Loucy (cell line): ENCODE results near the gene SYNE1.

ENCODE experiments used
- H2AFZ ChIP-seq: fragments of 200-600 bp; sonication (generic); 2 replicates; pipeline ENCODE4 v1.6.0; 2016; ENCODE audit warnings: antibody characterized with exemption, mild to moderate bottlenecking, low read length, moderate library complexity
- H3F3A ChIP-seq: fragments of 200-600 bp; 2 replicates; pipeline ENCODE4 v1.6.0; 2016; ENCODE audit warnings: antibody characterized with exemption, low read depth, mild to moderate bottlenecking
- H3K27me3 ChIP-seq: fragments of 200-600 bp; sonication (generic); 2 replicates; pipeline ENCODE4 v1.6.1; 2014; ENCODE audit warnings: low read length, mild to moderate bottlenecking; ENCODE audit not compliant: insufficient read depth, poor library complexity, severe bottlenecking
- H3K36me3 ChIP-seq: fragments of 200-600 bp; sonication (generic); 2 replicates; pipeline ENCODE4 v1.6.1; 2016; ENCODE audit warnings: low read length; ENCODE audit not compliant: insufficient read depth
- H3K4me1 ChIP-seq: fragments of 200-600 bp; sonication (generic); 2 replicates; pipeline ENCODE4 v1.5.1; 2014; ENCODE audit warnings: low read length, mild to moderate bottlenecking; ENCODE audit not compliant: insufficient read depth, poor library complexity, severe bottlenecking
- H3K4me2 ChIP-seq: fragments of 200-600 bp; sonication (generic); 2 replicates; pipeline ENCODE4 v1.6.0; 2014; ENCODE audit warnings: antibody characterized with exemption, low read length, low read depth, mild to moderate bottlenecking; ENCODE audit not compliant: poor library complexity, severe bottlenecking
- H3K4me3 ChIP-seq: fragments of 200-600 bp; sonication (generic); 2 replicates; pipeline ENCODE4 v1.5.1; 2014; ENCODE audit warnings: low read length, mild to moderate bottlenecking, mixed read lengths; ENCODE audit not compliant: poor library complexity, severe bottlenecking
- H3K79me2 ChIP-seq: fragments of 200-600 bp; sonication (generic); 2 replicates; pipeline ENCODE4 v1.6.1; 2014; ENCODE audit warnings: low read length; ENCODE audit not compliant: insufficient read depth
- H3K9ac ChIP-seq: fragments of 200-600 bp; sonication (generic); 2 replicates; pipeline ENCODE4 v1.6.0; 2014; ENCODE audit warnings: mild to moderate bottlenecking, low read depth, low read length, moderate library complexity; ENCODE audit not compliant: poor library complexity, severe bottlenecking
- H3K9me2 ChIP-seq: fragments of 200-600 bp; sonication (generic); replicated peaks from 2 replicates; pipeline ENCODE4 v1.6.1; 2016; ENCODE audit warnings: low read depth, low read length, mixed read lengths
- H3K9me3 ChIP-seq: fragments of 200-600 bp; sonication (generic); 2 replicates; pipeline ENCODE4 v1.6.1; 2014; ENCODE audit warnings: mild to moderate bottlenecking, antibody characterized with exemption, low read length, low read depth; ENCODE audit not compliant: insufficient read depth
- H4K20me1 ChIP-seq: fragments of 200-600 bp; sonication (generic); 2 replicates; pipeline ENCODE4 v1.6.0; 2014; ENCODE audit warnings: antibody characterized with exemption, low read length, mild to moderate bottlenecking; ENCODE audit not compliant: insufficient read depth, poor library complexity, severe bottlenecking
- EZH2phosphoT487 ChIP-seq: fragments of 200-600 bp; IDR thresholded peaks from 2 replicates; pipeline ENCODE4 v1.6.1; 2018; ENCODE audit warnings: antibody characterized with exemption, mild to moderate bottlenecking, moderate library complexity, borderline replicate concordance
- TF ChIP-seq, protein P1 (sequence below): fragments of 200-600 bp; sonication (generic); conservative IDR thresholded peaks from 2 replicates; pipeline ENCODE4 v1.5.1; 2014; ENCODE audit warnings: mild to moderate bottlenecking, antibody characterized with exemption, low read length

SYNE1 gene

GRCh38 chr6:152309006-152309405, 328.2 kb downstream of the SYNE1 start:
- H3K4me1 ChIP-seq, result peaks cover 7% of the 10 kb centered on the region
- H3K4me3 ChIP-seq, result no peak overlapping the region
- no peaks in the 10 kb centered on the region for H3K79me2 ChIP-seq
- no peaks in the 10 kb centered on the region for H3K9me2 ChIP-seq
- no peaks in the 10 kb centered on the region for H3K9me3 ChIP-seq
- TF ChIP-seq EZH2phosphoT487, result no peak
- TF ChIP-seq, protein P1, sequence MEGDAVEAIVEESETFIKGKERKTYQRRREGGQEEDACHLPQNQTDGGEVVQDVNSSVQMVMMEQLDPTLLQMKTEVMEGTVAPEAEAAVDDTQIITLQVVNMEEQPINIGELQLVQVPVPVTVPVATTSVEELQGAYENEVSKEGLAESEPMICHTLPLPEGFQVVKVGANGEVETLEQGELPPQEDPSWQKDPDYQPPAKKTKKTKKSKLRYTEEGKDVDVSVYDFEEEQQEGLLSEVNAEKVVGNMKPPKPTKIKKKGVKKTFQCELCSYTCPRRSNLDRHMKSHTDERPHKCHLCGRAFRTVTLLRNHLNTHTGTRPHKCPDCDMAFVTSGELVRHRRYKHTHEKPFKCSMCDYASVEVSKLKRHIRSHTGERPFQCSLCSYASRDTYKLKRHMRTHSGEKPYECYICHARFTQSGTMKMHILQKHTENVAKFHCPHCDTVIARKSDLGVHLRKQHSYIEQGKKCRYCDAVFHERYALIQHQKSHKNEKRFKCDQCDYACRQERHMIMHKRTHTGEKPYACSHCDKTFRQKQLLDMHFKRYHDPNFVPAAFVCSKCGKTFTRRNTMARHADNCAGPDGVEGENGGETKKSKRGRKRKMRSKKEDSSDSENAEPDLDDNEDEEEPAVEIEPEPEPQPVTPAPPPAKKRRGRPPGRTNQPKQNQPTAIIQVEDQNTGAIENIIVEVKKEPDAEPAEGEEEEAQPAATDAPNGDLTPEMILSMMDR, result no peak
- H3K27me3 ChIP-seq, result no peaks in the 10 kb centered on the region
- no peaks in the 10 kb centered on the region for H3K36me3 ChIP-seq
- no peak overlapping the region for H3K9ac ChIP-seq
- H3K4me2 ChIP-seq, result no peak overlapping the region
- H2AFZ ChIP-seq, result no peak overlapping the region
- no peaks in the 10 kb centered on the region for H3F3A ChIP-seq
- H4K20me1 ChIP-seq, result no peaks in the 10 kb centered on the region

GRCh38 chr6:152308306-152308705, 328.9 kb downstream of the SYNE1 start:
- Histone ChIP-seq H3K79me2 (no peaks in the 10 kb centered on the region), H3K4me2 (no peak overlapping the region), H2AFZ (no peak overlapping the region)

GRCh38 chr6:152305672-152306071, 331.5 kb downstream of the SYNE1 start:
- H3K9me2 ChIP-seq, result no peaks in the 10 kb centered on the region
- peaks cover 10% of the 10 kb centered on the region for H3K79me2 ChIP-seq
- H3K9ac ChIP-seq, result no peak overlapping the region
- H3F3A ChIP-seq, result no peaks in the 10 kb centered on the region
- no peaks in the 10 kb centered on the region for H3K36me3 ChIP-seq
- 0 out of 2 replicates have a peak overlapping the region, but pooled peaks have one; percentile 4 for H2AFZ ChIP-seq
- TF ChIP-seq EZH2phosphoT487, result no peak
- TF ChIP-seq, protein P1, result no peak
- no peaks in the 10 kb centered on the region for H3K27me3 ChIP-seq
- H4K20me1 ChIP-seq, result no peaks in the 10 kb centered on the region
- peaks cover 19% of the 10 kb centered on the region for H3K4me1 ChIP-seq
- no peak overlapping the region for H3K4me3 ChIP-seq
- H3K9me3 ChIP-seq, result no peaks in the 10 kb centered on the region
- no peak overlapping the region for H3K4me2 ChIP-seq

More at GRCh38 chr6:152308306-152308705, 328.9 kb downstream of the SYNE1 start:
- H4K20me1 ChIP-seq, result no peaks in the 10 kb centered on the region
- TF ChIP-seq, protein P1, result no peak
- no peak for TF ChIP-seq EZH2phosphoT487
- no peaks in the 10 kb centered on the region for H3F3A ChIP-seq
- no peak overlapping the region for H3K4me3 ChIP-seq
- no peak overlapping the region for H3K9ac ChIP-seq
- no peaks in the 10 kb centered on the region for H3K9me2 ChIP-seq
- no peaks in the 10 kb centered on the region for H3K36me3 ChIP-seq
- H3K27me3 ChIP-seq, result no peaks in the 10 kb centered on the region
- no peaks in the 10 kb centered on the region for H3K9me3 ChIP-seq
- peaks cover 7% of the 10 kb centered on the region for H3K4me1 ChIP-seq
